Right lobe of liver (tissue), 6 donors: Measurements from ENCODE around the gene MVB12A. TPM values are rescaled to one million over a fixed set of nuclear protein-coding genes. Genes with fewer than 3 reads are reported as not detected.

ENCODE experiments used
- ATAC-seq, 4 donors: fragments of 200-7000 bp; cut with Tn5 transposase; one replicate each; pipeline ENCODE4 v1.9.1; 2020; ENCODE audit warnings: mild to moderate bottlenecking in 4 of 4, moderate library complexity in 4 of 4
- DNase-seq, 3 donors: peaks; one replicate each; pipeline ENCODE4 v3.0.0-alpha.2; 2020
- H3K27ac ChIP-seq, 3 donors: fragments of 200-600 bp; one replicate each; pipeline ENCODE4 v1.8.0; 2022
- H3K27me3 ChIP-seq, 2 donors: fragments of 200-600 bp; one replicate each; pipeline ENCODE4 v1.8.0; 2022
- H3K36me3 ChIP-seq, 4 donors: fragments of 200-600 bp; sonication (generic) in 1 of 4; one replicate each; pipeline versions ENCODE4 v1.5.1 to v1.8.0; 2017 to 2022; ENCODE audit warnings: control low read depth in 1 of 4
- H3K4me1 ChIP-seq, 4 donors: fragments of 200-600 bp; sonication (generic) in 1 of 4; one replicate each; pipeline versions ENCODE4 v1.5.1 to v1.8.0; 2017 to 2022; ENCODE audit warnings: control low read depth in 1 of 4
- H3K4me3 ChIP-seq, 3 donors: fragments of 200-600 bp; one replicate each; pipeline ENCODE4 v1.8.0; 2022
- H3K9me3 ChIP-seq, 4 donors: fragments of 200-600 bp; sonication (generic) in 1 of 4; one replicate each; pipeline versions ENCODE4 v1.5.1 to v1.8.0; 2017 to 2022; ENCODE audit warnings: control low read depth in 1 of 4
- POLR2A ChIP-seq: fragments of 450-650 bp; IDR thresholded peaks from one replicate; pipeline ENCODE4 v1.6.1; 2017; ENCODE audit warnings: antibody characterized with exemption, mild to moderate bottlenecking
- WGBS: methylation state at CpG from one replicate; pipeline ENCODE4 v1.1.6; 2018; ENCODE audit warnings: low coverage, low lambda C conversion rate; ENCODE audit not compliant: insufficient coverage; ENCODE audit errors: missing lambda C conversion rate; 5-methylcytosine and 5-hydroxymethylcytosine counted together
- intact Hi-C, 2 donors: fragments of 100-400 bp; cut with DNase I; formaldehyde crosslinking; loops; one replicate each; pipeline versions ENCODE4 v1.11.2 to v1.14.1; 2022
- total RNA-seq, 6 experiments: library from RNA; depleted of rRNA in 2 of 6; stranded (reverse); fragments of >200 nt in 2 of 6; fragmentation: NEBNext Ultra II Directional in 3 of 6; extraction: Animal tissue kit (Norgen Biotek cat#: 25700) in 3 of 6; gene quantifications; one replicate each; pipeline versions ENCODE4 v1.1.0 to v1.2.4, GENCODE V29; 2016 to 2023
- TF ChIP-seq, protein P1 (sequence below), 4 donors: fragments of 200-600 bp in 3 of 4; fragments of 450-650 bp in 1 of 4; IDR thresholded peaks; one replicate each; pipeline versions ENCODE4 v1.5.1 to v1.8.0; 2016 to 2022; ENCODE audit warnings: antibody characterized with exemption in 4 of 4, mild to moderate bottlenecking in 2 of 4
- donor health status: DM: no; HTN: yes; CAD: no.
- donor health status: DM: no; HTN: no; CAD: no.
- donor health status: DM: no; HTN: no; CAD: no.
- donor health status: DM: no; HTN: yes; CAD: no.
- donor health status: DM: no; HTN: yes; CAD: no.

Gene MVB12A
- total RNA-seq, 6 experiments from 2014 or later = 13.5 to 38.0 (median 15.8) TPM

GRCh38 chr19:17435218-17435617 is 15.4 kb downstream of the MVB12A start:
- H3K36me3 ChIP-seq = no peaks in the 10 kb centered on the region

GRCh38 chr19:17436094-17436873 is 16.4 kb downstream of the MVB12A start:
- DNase-seq = no peak
- ATAC-seq = peak in 1 of 4 donors; percentile 18
- no peaks in the 10 kb centered on the region for H3K4me1 ChIP-seq
- H3K4me3 ChIP-seq = no peak overlapping the region
- H3K36me3 ChIP-seq = no peaks in the 10 kb centered on the region
- intact Hi-C loops = no loop called here
- no peak overlapping the region for H3K27ac ChIP-seq
- 95% methylated on average over 9 of the region's 25 CpGs for WGBS
- TF ChIP-seq, protein P1, sequence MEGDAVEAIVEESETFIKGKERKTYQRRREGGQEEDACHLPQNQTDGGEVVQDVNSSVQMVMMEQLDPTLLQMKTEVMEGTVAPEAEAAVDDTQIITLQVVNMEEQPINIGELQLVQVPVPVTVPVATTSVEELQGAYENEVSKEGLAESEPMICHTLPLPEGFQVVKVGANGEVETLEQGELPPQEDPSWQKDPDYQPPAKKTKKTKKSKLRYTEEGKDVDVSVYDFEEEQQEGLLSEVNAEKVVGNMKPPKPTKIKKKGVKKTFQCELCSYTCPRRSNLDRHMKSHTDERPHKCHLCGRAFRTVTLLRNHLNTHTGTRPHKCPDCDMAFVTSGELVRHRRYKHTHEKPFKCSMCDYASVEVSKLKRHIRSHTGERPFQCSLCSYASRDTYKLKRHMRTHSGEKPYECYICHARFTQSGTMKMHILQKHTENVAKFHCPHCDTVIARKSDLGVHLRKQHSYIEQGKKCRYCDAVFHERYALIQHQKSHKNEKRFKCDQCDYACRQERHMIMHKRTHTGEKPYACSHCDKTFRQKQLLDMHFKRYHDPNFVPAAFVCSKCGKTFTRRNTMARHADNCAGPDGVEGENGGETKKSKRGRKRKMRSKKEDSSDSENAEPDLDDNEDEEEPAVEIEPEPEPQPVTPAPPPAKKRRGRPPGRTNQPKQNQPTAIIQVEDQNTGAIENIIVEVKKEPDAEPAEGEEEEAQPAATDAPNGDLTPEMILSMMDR (IDR thresholded peaks at IDR 0.05) = no peak
- no peak for TF ChIP-seq POLR2A
- H3K9me3 ChIP-seq = no peaks in the 10 kb centered on the region
- no peaks in the 10 kb centered on the region for H3K27me3 ChIP-seq

More at GRCh38 chr19:17435218-17435617, 15.4 kb downstream of the MVB12A start:
- WGBS = 40% methylated on average over 1 of the region's 7 CpGs
- Histone ChIP-seq H3K4me3 (no peak overlapping the region), H3K9me3 (no peaks in the 10 kb centered on the region), H3K27me3 (no peaks in the 10 kb centered on the region), H3K27ac (no peak overlapping the region), H3K4me1 (no peaks in the 10 kb centered on the region)
- ATAC-seq = peak in 2 of 4 donors; percentile 36 to 54
- DNase-seq = no peak
- TF ChIP-seq, protein P1 (IDR thresholded peaks at IDR 0.05) = no peak
- TF ChIP-seq POLR2A = no peak
- intact Hi-C loops = no loop called here

DNA sequence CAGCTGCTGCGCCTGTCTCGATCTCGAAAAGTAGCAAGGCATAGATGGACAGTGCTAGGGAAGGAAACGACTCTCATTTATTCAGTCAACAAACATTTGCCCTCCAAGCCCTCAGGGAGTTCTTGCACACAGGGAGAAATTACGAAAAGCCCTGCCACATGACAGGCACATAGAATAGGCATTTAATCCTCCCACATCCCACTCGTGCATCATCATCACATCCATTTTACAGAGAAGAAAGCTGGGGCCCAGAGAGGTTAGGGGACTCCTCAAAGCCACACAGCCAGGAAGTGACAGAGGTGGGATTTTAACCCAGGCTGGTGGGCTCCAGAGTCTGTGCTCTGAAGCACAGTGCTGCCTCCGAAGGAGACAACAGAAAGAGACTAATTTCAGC is 17.0 kb downstream of the MVB12A start:
- Histone ChIP-seq H3K27ac (no peak overlapping the region), H3K36me3 (no peaks in the 10 kb centered on the region), H3K4me1 (no peaks in the 10 kb centered on the region), H3K4me3 (no peak overlapping the region), H3K9me3 (no peaks in the 10 kb centered on the region), H3K27me3 (no peaks in the 10 kb centered on the region)
- ATAC-seq (no peak), DNase-seq (no peak)
- TF ChIP-seq, protein P1 (IDR thresholded peaks at IDR 0.05) = no peak
- no peak for TF ChIP-seq POLR2A
- intact Hi-C loops = no loop called here
- WGBS = 61% methylated on average over 3 of the region's 7 CpGs

- Histone ChIP-seq H3K27me3 (no peaks in the 10 kb centered on the region), H3K9me3 (no peaks in the 10 kb centered on the region), H3K27ac (no peak overlapping the region), H3K4me3 (no peak overlapping the region), H3K36me3 (no peaks in the 10 kb centered on the region), H3K4me1 (no peaks in the 10 kb centered on the region)
- TF ChIP-seq, protein P1 (IDR thresholded peaks at IDR 0.05) = peak; percentile 25 to 35 (median 30)
- TF ChIP-seq POLR2A = no peak
- 69% methylated on average over 6 of the region's 8 CpGs for WGBS
- ATAC-seq (peak in 3 of 4 donors; percentile 51 to 58 (median 53)), DNase-seq (no peak)
- intact Hi-C loops = no loop called here
Measured at GRCh38 chr19:17441241-17442021, 21.6 kb downstream of the MVB12A start.
